ENCODE measurements around the gene PROCA1. TPM values are rescaled to one million over a fixed set of nuclear protein-coding genes. Genes with fewer than 3 reads are reported as not detected.
A peak's percentile ranks its signal among the peaks of the same experiment; 100 is the strongest.

The PROCA1 gene
- total and polyA plus RNA-seq, 9 of the 15 experiments (the other 6 are each of a cell fraction or from before 2014, with no cell fraction given) = 0.78 to 16.2 (median 5.6) TPM

- TF ChIP-seq ZNF407 (IDR thresholded peaks at IDR 0.05; ENCODE audit: low read depth) = no peak
- TF ChIP-seq RBM17 (IDR thresholded peaks at IDR 0.05; ENCODE audit: borderline replicate concordance, low read depth, low read length) = no peak
- TF ChIP-seq ATF6 (CRISPR knock-in tag; IDR thresholded peaks at IDR 0.05) = no peak
- TF ChIP-seq RBM39 (optimal IDR thresholded peaks at IDR 0.05; ENCODE audit: low read depth, low read length) = peak; percentile 25
- no peak for TF ChIP-seq HCFC1 (IDR thresholded peaks at IDR 0.05; ENCODE audit: low read depth, low read length)
- TF ChIP-seq ZNF57 (CRISPR knock-in tag; IDR thresholded peaks at IDR 0.05) = no peak
- no peak for TF ChIP-seq THRA (IDR thresholded peaks at IDR 0.05)
- TF ChIP-seq ZNF253 (CRISPR knock-in tag; conservative IDR thresholded peaks at IDR 0.05) = no peak
- TF ChIP-seq NFRKB (IDR thresholded peaks at IDR 0.05; ENCODE audit: low read depth) = no peak
- no peak for TF ChIP-seq ZNF354B (CRISPR knock-in tag; IDR thresholded peaks at IDR 0.05)
- no peak for TF ChIP-seq HES1 (IDR thresholded peaks at IDR 0.05; ENCODE audit: low read depth)
- TF ChIP-seq RFX5 (IDR thresholded peaks at IDR 0.05; ENCODE audit: low read depth, low read length) = no peak
- TF ChIP-seq MLLT1 (IDR thresholded peaks at IDR 0.05) = peak in 1 of 2 experiments; percentile 11; a peak in 1 of 4 replicates
- no peak for TF ChIP-seq ZNF41 (CRISPR knock-in tag; conservative IDR thresholded peaks at IDR 0.05)
- TF ChIP-seq ETV1 (tag; conservative IDR thresholded peaks at IDR 0.05; ENCODE audit: low read depth) = no peak
These were observed 12.9 kb upstream of the PROCA1 start (continued) for GRCh38 chr17:28724500-28725165.
